ENCODE data around the gene BMP6.

Gene BMP6

DNA sequence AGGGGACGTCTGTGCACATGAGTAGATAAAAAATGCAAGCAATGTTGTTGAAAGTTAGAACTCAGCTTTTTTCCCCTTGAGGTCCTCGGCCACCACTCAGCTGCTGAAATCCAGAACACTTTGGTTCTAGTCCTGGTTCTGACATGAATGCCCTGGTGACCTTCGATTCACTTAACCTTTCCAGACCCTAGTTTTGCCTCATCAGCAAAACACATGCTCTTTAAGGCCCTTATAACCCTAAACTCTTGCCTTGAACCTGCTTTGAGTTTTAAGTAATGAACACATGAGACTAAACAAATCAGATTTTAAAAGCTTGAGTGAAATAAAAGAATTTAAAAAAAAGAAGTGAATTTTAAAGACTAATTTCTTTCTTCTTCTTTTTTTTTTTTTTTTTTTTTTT lies 33.4 kb downstream of the BMP6 start:
- TF ChIP-seq, protein P1, sequence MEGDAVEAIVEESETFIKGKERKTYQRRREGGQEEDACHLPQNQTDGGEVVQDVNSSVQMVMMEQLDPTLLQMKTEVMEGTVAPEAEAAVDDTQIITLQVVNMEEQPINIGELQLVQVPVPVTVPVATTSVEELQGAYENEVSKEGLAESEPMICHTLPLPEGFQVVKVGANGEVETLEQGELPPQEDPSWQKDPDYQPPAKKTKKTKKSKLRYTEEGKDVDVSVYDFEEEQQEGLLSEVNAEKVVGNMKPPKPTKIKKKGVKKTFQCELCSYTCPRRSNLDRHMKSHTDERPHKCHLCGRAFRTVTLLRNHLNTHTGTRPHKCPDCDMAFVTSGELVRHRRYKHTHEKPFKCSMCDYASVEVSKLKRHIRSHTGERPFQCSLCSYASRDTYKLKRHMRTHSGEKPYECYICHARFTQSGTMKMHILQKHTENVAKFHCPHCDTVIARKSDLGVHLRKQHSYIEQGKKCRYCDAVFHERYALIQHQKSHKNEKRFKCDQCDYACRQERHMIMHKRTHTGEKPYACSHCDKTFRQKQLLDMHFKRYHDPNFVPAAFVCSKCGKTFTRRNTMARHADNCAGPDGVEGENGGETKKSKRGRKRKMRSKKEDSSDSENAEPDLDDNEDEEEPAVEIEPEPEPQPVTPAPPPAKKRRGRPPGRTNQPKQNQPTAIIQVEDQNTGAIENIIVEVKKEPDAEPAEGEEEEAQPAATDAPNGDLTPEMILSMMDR (IDR thresholded peaks at IDR 0.05), result no peak
- Histone ChIP-seq H3K4me3 (no peak overlapping the region), H3K27ac (no peak overlapping the region)
- no peak for DNase-seq (ENCODE audit: low spot score)

DNA sequence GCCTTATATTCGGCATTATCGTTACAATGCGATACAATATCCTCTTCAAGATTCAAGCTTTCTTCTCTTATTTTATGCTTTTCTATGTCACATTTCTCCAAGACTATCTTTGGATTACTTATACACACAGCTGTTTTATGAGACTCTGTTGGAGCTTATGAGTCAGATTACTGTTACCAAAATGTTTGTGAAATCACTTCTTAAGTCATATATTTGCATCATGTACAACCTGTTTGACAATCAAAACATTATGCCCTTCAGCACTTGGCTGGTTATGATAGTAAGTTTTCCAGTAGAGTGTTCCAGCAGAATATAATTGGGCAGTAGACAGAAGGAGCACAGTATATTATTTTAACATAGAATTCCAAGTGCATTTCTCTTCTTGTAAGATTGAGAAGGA lies 35.2 kb downstream of the BMP6 start:
- TF ChIP-seq, protein P1 (IDR thresholded peaks at IDR 0.05), result no peak
- no peak overlapping the region for H3K4me3 ChIP-seq
- no peak for DNase-seq (ENCODE audit: low spot score)
- H3K27ac ChIP-seq, result no peak overlapping the region

DNA sequence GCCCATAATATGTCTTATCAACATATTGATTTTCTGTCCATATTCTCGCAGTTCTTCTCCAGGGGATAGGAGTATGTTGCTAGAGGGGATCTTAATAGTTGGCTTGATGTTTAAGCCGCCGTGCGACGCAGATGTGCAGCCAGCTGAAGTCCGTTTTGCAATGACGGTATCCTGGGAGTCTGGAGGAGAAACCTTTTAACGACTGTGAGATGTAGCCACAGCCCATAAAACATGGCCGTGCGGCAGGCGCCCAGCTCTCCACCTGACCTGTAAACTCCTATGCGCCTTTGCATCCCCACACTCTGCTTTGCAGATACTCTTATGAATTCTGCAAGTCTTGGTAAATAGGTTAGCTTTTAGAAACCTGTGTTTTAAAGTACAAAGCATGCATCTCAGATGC lies 36.9 kb downstream of the BMP6 start:
- no peak for DNase-seq (ENCODE audit: low spot score)
- Histone ChIP-seq H3K4me3 (no peak overlapping the region), H3K27ac (no peak overlapping the region)
- TF ChIP-seq, protein P1 (IDR thresholded peaks at IDR 0.05), result no peak

DNA sequence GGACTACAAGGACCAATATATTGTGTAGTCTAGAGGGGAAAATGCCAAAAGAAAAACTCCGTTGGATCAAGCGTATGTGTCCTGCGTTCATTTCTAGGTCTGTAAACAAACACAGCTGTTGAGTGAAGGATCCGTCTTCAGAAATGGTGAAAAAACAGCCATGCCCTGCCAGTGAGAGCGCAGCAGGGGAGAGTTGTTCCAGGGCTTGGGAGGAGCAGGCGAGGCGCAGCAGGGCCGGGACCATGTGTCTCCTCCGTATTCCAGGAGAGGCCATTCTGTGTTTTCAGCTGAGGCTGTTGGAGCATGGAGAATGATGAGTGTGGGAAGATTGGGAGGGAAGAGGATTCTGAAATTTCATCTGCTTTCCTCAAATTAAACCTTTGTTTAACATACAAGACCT lies 38.0 kb downstream of the BMP6 start:
- no peak for DNase-seq (ENCODE audit: low spot score)
- no peak overlapping the region for H3K4me3 ChIP-seq
- TF ChIP-seq, protein P1 (IDR thresholded peaks at IDR 0.05), result no peak
- no peak overlapping the region for H3K27ac ChIP-seq

DNA sequence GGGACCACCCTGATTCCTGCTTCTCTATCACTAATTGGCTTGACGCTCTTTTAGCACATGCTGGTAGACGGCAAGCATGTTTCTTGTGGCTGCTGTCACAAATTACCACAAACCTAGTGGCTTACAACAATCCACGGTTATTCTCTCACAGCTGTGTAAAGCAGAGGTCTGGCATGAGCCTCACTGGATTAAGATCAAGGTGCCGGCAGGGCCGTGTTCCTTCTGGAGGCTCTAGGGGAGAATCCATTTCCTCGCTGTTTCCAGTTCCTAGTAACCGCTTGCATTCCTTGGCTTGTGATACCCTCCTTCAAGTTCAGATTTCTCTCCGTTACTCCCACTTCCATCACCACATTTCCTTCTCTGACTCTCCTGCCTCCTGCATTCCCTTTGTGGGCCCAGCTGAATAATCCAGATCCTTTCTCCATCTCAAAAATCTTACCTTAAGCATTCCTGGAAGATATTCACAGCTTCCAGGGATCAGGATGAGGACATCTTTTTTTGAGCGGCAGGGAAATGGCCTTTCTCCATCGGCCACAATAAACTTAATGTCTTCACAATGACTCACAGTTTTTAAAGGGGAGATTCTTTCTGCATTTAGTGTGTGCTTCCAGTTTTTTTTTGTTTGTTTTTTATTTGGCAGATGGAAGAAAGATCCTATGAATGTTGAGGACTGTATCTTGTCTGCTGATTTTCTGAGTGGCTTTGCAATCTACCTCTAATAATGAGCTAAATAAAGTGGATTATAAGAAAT lies 39.9 kb downstream of the BMP6 start:
- Histone ChIP-seq H3K27ac (no peak overlapping the region), H3K4me3 (no peak overlapping the region)
- no peak for DNase-seq (ENCODE audit: low spot score)
- TF ChIP-seq, protein P1 (IDR thresholded peaks at IDR 0.05), result no peak

DNA sequence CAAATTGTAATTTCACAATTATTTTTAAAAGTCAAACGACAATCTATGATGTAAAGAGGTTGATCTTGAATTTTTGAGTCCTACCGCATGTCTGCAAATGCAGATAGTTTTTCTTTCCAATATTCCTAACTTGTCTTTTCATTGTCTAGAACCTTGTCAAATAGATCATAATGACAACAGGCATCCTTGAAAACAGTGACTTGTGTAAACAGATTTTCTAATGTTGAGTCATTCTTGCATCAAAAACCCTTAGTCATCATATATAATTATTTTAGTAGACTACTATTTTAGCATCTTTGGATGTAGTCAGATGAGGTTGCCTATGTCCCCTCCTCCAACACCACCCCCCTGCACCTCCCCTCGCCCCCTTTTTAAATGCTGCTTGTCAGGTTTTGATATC lies 43.8 kb downstream of the BMP6 start:
- TF ChIP-seq, protein P1 (IDR thresholded peaks at IDR 0.05), result no peak
- Histone ChIP-seq H3K4me3 (no peak overlapping the region), H3K27ac (no peak overlapping the region)
- no peak for DNase-seq (ENCODE audit: low spot score)

DNA sequence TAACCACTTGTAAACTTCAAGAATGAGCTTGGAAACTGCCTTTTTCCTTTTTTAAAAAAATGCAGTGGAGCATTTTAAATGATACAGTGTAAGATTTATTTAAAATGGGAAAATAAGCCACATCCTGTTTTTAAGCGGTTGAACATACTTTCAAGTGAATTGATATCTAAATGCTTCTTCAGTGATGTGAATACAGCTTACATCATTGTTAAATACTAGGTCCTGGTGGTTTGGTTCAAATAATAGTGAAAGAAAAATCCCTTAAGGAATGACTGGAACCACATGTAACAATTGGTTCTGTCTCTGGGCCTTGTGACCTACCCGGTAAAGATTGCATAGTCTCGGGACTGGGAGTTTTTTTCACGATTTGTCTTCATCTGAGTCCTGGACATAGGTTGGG lies 44.2 kb downstream of the BMP6 start:
- TF ChIP-seq, protein P1 (IDR thresholded peaks at IDR 0.05), result no peak
- H3K4me3 ChIP-seq, result no peak overlapping the region
- no peak for DNase-seq (ENCODE audit: low spot score)
- H3K27ac ChIP-seq, result no peak overlapping the region
